Esophagus squamous epithelium (tissue), 4 donors: ENCODE results near the gene LBX2.

Source experiments
- POLR2A ChIP-seq, 4 donors: fragments of 450-650 bp; IDR thresholded peaks; one replicate each; pipeline ENCODE4 v1.6.1; 2017; ENCODE audit warnings: antibody characterized with exemption in 4 of 4, mild to moderate bottlenecking in 4 of 4, moderate library complexity in 3 of 4
- TF ChIP-seq, protein P1 (sequence below), 6 experiments: fragments of 450-650 bp in 4 of 6; fragments of 200-600 bp in 2 of 6; sonication (generic) in 2 of 6; IDR thresholded peaks; one replicate each; pipeline ENCODE4 v1.5.1; 2016 to 2019; ENCODE audit warnings: antibody characterized with exemption in 6 of 6, mild to moderate bottlenecking in 4 of 6, moderate library complexity in 4 of 6

DNA sequence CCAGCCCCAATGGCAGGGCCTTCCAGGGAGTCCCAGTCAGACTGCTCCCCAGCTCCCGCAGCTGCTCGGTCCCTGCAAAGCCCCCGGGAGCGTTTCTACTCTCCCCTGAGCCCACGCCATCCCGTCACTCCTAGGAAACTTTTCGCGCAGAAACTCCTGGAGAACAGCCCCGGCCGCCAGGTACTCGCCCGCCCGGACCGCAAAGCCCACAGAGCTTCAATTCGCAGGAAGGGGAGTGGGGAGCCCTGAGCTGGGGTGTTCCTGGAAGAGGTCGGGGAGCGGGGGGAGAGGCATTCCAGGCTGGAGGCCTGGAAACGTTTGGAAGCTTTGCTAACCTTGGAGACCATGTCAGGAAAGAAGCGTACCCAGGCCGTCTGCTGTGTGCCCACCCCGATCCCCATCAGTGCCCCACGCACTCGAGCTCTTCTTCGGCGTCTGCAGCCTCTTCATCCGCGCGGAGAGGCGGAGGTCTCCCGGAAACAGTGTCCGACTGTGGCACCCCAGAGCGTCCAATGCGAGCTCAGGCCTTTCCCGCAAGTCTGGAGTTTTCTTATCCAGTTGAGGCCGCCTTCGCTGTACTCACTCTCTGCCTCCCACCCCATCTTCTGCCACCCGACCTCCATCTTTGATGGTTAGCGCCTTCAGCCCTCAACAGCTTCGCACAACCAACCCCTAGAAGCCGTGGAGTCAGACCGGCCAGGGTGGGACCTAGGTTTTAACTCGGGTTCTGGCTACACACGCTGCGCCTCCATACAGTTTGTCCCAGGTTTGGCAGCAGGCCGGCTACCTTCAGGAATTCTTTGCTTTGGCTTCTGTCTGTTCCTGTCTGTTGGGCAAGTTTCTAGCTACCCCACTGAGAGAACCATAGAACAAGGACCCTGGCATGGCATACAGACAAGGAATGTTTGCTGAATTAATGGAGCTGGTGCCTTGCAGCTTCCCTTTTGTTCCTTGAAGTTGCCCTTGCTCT lies 4.4 kb upstream of the LBX2 start:
- TF ChIP-seq, protein P1, sequence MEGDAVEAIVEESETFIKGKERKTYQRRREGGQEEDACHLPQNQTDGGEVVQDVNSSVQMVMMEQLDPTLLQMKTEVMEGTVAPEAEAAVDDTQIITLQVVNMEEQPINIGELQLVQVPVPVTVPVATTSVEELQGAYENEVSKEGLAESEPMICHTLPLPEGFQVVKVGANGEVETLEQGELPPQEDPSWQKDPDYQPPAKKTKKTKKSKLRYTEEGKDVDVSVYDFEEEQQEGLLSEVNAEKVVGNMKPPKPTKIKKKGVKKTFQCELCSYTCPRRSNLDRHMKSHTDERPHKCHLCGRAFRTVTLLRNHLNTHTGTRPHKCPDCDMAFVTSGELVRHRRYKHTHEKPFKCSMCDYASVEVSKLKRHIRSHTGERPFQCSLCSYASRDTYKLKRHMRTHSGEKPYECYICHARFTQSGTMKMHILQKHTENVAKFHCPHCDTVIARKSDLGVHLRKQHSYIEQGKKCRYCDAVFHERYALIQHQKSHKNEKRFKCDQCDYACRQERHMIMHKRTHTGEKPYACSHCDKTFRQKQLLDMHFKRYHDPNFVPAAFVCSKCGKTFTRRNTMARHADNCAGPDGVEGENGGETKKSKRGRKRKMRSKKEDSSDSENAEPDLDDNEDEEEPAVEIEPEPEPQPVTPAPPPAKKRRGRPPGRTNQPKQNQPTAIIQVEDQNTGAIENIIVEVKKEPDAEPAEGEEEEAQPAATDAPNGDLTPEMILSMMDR (IDR thresholded peaks at IDR 0.05): no peak
- TF ChIP-seq POLR2A (IDR thresholded peaks at IDR 0.05): no peak
